K562 (cell line): ENCODE measurements around the gene CHD1L. TPM values are rescaled to one million over a fixed set of nuclear protein-coding genes. Genes with fewer than 3 reads are reported as not detected.

ENCODE experiments used
- CEBPB ChIP-seq: fragments of 450-650 bp; IDR thresholded peaks from 2 replicates; pipeline ENCODE4 v1.6.1; 2016; ENCODE audit warnings: missing genetic modification characterization, missing compliant biosample characterization
- ESRRB ChIP-seq: fragments of 250-450 bp; sonication (Bioruptor Pico); IDR thresholded peaks from 2 replicates; pipeline ENCODE4 v1.5.0; 2020; ENCODE audit warnings: mild to moderate bottlenecking, moderate library complexity, borderline replicate concordance
- FOXM1 ChIP-seq, 2 experiments: fragments of 450-650 bp in 1 of 2; sonication (generic) in 1 of 2; formaldehyde crosslinking in 1 of 2; IDR thresholded peaks; 2 replicates each; pipeline versions ENCODE4 v1.6.1 to v1.9.0; 2017 to 2022; ENCODE audit warnings: low read depth in 2 of 2, mild to moderate bottlenecking in 2 of 2, missing genetic modification reagents in 1 of 2, moderate library complexity in 1 of 2
- MLX ChIP-seq, 2 experiments: fragments of 450-650 bp in 1 of 2; sonication (generic) in 1 of 2; formaldehyde crosslinking; conservative IDR thresholded peaks; 2 replicates each; pipeline versions ENCODE4 v1.4.0 to v1.8.1; 2020 to 2022; ENCODE audit warnings: mild to moderate bottlenecking in 1 of 2, missing genetic modification reagents in 1 of 2
- NFIX ChIP-seq: fragments of 250-450 bp; sonication (Bioruptor Pico); IDR thresholded peaks from 2 replicates; pipeline ENCODE4 v1.4.0; 2020; ENCODE audit warnings: low read depth, mild to moderate bottlenecking, moderate library complexity
- NRF1 ChIP-seq, 2 experiments: fragments of 450-650 bp; IDR thresholded peaks in 1 of 2; conservative IDR thresholded peaks in 1 of 2; 2 replicates each; pipeline ENCODE4 v1.6.1; 2014; ENCODE audit warnings: mild to moderate bottlenecking in 2 of 2
- NUFIP1 ChIP-seq: fragments of 450-650 bp; IDR thresholded peaks from 2 replicates; pipeline ENCODE4 v1.6.1; 2018; ENCODE audit not compliant: partially characterized antibody
- PCBP1 ChIP-seq: fragments of 200-400 bp; formaldehyde crosslinking; IDR thresholded peaks from 2 replicates; pipeline ENCODE4 v1.6.1; 2018; ENCODE audit warnings: mild to moderate bottlenecking, low read depth, low read length; ENCODE audit not compliant: poor library complexity, severe bottlenecking
- POU5F1 ChIP-seq: fragments of 150-350 bp; IDR thresholded peaks from 2 replicates; pipeline ENCODE4 v1.6.1; 2014; ENCODE audit warnings: borderline replicate concordance, low read length, low read depth, mild to moderate bottlenecking; ENCODE audit not compliant: partially characterized antibody
- SMARCE1 ChIP-seq: fragments of 450-650 bp; IDR thresholded peaks from 2 replicates; pipeline ENCODE4 v1.7.1; 2016; ENCODE audit warnings: mild to moderate bottlenecking
- TEAD1 ChIP-seq, 2 experiments: fragments of 450-650 bp in 1 of 2; sonication (generic) in 1 of 2; formaldehyde crosslinking; IDR thresholded peaks; 2 replicates each; pipeline versions ENCODE4 v1.4.0 to v1.8.0; 2020 to 2022; ENCODE audit warnings: mild to moderate bottlenecking in 2 of 2, missing genetic modification reagents in 1 of 2
- ZKSCAN3 ChIP-seq: fragments of 250-450 bp; sonication (Bioruptor Pico); IDR thresholded peaks from 2 replicates; pipeline ENCODE4 v1.4.0; 2020
- ZNF277 ChIP-seq: fragments of 250-450 bp; sonication (Bioruptor Pico); IDR thresholded peaks from 2 replicates; pipeline ENCODE4 v1.8.0; 2022; ENCODE audit warnings: inconsistent platforms, mild to moderate bottlenecking, moderate library complexity, borderline replicate concordance
- ZNF785 ChIP-seq: fragments of 250-450 bp; sonication (Bioruptor Pico); IDR thresholded peaks from 2 replicates; pipeline ENCODE4 v1.4.0; 2020; ENCODE audit warnings: mild to moderate bottlenecking
- polyA plus RNA-seq, 8 experiments: library from polyadenylated mRNA; depleted of rRNA in 4 of 8; stranded (reverse) in 5 of 8; unstranded in 3 of 8; fragments of >200 nt; fragmentation: Nextera tagmentation in 2 of 8; fragmentation: Illumina TruSeq in 1 of 8; extraction: Ambion mirVana in 2 of 8; extraction: Trizol in 1 of 8; gene quantifications; 2 replicates each; pipeline versions ENCODE4 v1.2.1 to v1.2.3, GENCODE V29; 2011 to 2014; ENCODE audit warnings: inconsistent platforms in 1 of 8, missing spikeins in 1 of 8
- total RNA-seq, 7 experiments: library from RNA; depleted of rRNA in 6 of 7; stranded (reverse); fragments of >200 nt in 6 of 7; fragmentation: Illumina TruSeq in 2 of 7; extraction: Trizol in 2 of 7; gene quantifications; 2 replicates each; pipeline versions ENCODE4 v1.2.1 to v1.2.3, GENCODE V29; 2011 to 2021; ENCODE audit warnings: low replicate concordance in 1 of 7
- TF ChIP-seq, protein P1 (sequence below): sonication (generic); formaldehyde crosslinking; IDR thresholded peaks from 2 replicates; pipeline ENCODE4 v1.8.1; 2023; ENCODE audit warnings: mild to moderate bottlenecking, missing genetic modification reagents
- TF ChIP-seq, protein P2 (sequence below): fragments of 450-650 bp; IDR thresholded peaks from 2 replicates; pipeline ENCODE4 v1.6.1; 2017; ENCODE audit warnings: antibody characterized with exemption
- TF ChIP-seq, protein P3 (sequence below), 2 experiments: fragments of 450-650 bp in 1 of 2; IDR thresholded peaks; 2 replicates each; pipeline ENCODE4 v1.6.1; 2011 to 2017; ENCODE audit warnings: low read depth in 2 of 2, antibody characterized with exemption in 1 of 2, borderline replicate concordance in 1 of 2, low read length in 1 of 2, mild to moderate bottlenecking in 1 of 2, mixed read lengths in 1 of 2; ENCODE audit not compliant: control insufficient read depth in 1 of 2

Gene CHD1L
- total and polyA plus RNA-seq, 9 of the 15 experiments (the other 6 are each of a cell fraction or from before 2014, with no cell fraction given), result 25.0 to 93.3 (median 59.1) TPM

GRCh38 chr1:147245586-147246021 lies 3.1 kb downstream of the CHD1L start (continued):
- TF ChIP-seq, protein P1, sequence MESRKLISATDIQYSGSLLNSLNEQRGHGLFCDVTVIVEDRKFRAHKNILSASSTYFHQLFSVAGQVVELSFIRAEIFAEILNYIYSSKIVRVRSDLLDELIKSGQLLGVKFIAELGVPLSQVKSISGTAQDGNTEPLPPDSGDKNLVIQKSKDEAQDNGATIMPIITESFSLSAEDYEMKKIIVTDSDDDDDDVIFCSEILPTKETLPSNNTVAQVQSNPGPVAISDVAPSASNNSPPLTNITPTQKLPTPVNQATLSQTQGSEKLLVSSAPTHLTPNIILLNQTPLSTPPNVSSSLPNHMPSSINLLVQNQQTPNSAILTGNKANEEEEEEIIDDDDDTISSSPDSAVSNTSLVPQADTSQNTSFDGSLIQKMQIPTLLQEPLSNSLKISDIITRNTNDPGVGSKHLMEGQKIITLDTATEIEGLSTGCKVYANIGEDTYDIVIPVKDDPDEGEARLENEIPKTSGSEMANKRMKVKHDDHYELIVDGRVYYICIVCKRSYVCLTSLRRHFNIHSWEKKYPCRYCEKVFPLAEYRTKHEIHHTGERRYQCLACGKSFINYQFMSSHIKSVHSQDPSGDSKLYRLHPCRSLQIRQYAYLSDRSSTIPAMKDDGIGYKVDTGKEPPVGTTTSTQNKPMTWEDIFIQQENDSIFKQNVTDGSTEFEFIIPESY (CRISPR knock-in tag), result no peak
- no peak for TF ChIP-seq ZKSCAN3 (CRISPR knock-in tag)
- TF ChIP-seq FOXM1 (IDR thresholded peaks at IDR 0.05; ENCODE audit: low read depth), result peak; percentile 37; the same call in 1 of the 2 replicates
- no peak for TF ChIP-seq FOXM1 (CRISPR knock-in tag; IDR thresholded peaks at IDR 0.05; ENCODE audit: low read depth)
- no peak for TF ChIP-seq MLX (CRISPR knock-in tag; conservative IDR thresholded peaks at IDR 0.05)
- TF ChIP-seq, protein P2, sequence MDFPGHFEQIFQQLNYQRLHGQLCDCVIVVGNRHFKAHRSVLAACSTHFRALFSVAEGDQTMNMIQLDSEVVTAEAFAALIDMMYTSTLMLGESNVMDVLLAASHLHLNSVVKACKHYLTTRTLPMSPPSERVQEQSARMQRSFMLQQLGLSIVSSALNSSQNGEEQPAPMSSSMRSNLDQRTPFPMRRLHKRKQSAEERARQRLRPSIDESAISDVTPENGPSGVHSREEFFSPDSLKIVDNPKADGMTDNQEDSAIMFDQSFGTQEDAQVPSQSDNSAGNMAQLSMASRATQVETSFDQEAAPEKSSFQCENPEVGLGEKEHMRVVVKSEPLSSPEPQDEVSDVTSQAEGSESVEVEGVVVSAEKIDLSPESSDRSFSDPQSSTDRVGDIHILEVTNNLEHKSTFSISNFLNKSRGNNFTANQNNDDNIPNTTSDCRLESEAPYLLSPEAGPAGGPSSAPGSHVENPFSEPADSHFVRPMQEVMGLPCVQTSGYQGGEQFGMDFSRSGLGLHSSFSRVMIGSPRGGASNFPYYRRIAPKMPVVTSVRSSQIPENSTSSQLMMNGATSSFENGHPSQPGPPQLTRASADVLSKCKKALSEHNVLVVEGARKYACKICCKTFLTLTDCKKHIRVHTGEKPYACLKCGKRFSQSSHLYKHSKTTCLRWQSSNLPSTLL, result 0 out of 2 replicates have a peak, but pooled peaks have one; percentile 20
- TF ChIP-seq NFIX (CRISPR knock-in tag), result no peak
- TF ChIP-seq PCBP1, result no peak
- no peak for TF ChIP-seq ZNF785 (CRISPR knock-in tag)
- no peak for TF ChIP-seq TEAD1 (CRISPR knock-in tag; IDR thresholded peaks at IDR 0.05)
- no peak for TF ChIP-seq ESRRB (CRISPR knock-in tag)
- TF ChIP-seq SMARCE1, result peak; percentile 71
- no peak for TF ChIP-seq NUFIP1
- TF ChIP-seq POU5F1, result no peak
- no peak for TF ChIP-seq ZNF277
- TF ChIP-seq, protein P3, sequence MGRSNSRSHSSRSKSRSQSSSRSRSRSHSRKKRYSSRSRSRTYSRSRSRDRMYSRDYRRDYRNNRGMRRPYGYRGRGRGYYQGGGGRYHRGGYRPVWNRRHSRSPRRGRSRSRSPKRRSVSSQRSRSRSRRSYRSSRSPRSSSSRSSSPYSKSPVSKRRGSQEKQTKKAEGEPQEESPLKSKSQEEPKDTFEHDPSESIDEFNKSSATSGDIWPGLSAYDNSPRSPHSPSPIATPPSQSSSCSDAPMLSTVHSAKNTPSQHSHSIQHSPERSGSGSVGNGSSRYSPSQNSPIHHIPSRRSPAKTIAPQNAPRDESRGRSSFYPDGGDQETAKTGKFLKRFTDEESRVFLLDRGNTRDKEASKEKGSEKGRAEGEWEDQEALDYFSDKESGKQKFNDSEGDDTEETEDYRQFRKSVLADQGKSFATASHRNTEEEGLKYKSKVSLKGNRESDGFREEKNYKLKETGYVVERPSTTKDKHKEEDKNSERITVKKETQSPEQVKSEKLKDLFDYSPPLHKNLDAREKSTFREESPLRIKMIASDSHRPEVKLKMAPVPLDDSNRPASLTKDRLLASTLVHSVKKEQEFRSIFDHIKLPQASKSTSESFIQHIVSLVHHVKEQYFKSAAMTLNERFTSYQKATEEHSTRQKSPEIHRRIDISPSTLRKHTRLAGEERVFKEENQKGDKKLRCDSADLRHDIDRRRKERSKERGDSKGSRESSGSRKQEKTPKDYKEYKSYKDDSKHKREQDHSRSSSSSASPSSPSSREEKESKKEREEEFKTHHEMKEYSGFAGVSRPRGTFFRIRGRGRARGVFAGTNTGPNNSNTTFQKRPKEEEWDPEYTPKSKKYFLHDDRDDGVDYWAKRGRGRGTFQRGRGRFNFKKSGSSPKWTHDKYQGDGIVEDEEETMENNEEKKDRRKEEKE (IDR thresholded peaks at IDR 0.05; ENCODE audit: borderline replicate concordance in 1 of 2, control insufficient read depth in 1 of 2, low read depth in 2 of 2, low read length in 1 of 2), result no peak
- TF ChIP-seq CEBPB (tag), result no peak
- no peak for TF ChIP-seq NRF1 (conservative IDR thresholded peaks at IDR 0.05 in 1 of 2, IDR thresholded peaks at IDR 0.05 in 1 of 2)
